ENCODE data around the gene CLEC4F.

DNA sequence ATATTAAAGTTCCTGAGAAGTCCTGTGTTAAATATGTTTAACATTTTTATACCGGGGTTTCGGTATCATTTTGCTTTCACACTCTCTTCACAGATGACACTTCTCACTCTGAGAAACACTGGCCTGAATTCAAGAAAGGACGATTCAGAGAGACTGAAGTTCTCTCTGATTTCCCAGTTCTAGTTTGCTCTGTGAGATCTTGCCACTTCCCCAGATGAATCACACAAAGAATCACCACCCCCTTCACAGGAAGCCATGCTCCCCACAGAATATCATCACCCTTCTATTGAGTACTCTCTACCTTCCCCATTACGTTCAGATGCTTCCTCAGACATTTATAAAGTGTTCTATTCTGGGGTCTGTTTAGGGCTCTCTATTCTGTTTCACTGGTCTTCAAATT is 31.3 kb upstream of the CLEC4F start:
- TF ChIP-seq, protein P1, sequence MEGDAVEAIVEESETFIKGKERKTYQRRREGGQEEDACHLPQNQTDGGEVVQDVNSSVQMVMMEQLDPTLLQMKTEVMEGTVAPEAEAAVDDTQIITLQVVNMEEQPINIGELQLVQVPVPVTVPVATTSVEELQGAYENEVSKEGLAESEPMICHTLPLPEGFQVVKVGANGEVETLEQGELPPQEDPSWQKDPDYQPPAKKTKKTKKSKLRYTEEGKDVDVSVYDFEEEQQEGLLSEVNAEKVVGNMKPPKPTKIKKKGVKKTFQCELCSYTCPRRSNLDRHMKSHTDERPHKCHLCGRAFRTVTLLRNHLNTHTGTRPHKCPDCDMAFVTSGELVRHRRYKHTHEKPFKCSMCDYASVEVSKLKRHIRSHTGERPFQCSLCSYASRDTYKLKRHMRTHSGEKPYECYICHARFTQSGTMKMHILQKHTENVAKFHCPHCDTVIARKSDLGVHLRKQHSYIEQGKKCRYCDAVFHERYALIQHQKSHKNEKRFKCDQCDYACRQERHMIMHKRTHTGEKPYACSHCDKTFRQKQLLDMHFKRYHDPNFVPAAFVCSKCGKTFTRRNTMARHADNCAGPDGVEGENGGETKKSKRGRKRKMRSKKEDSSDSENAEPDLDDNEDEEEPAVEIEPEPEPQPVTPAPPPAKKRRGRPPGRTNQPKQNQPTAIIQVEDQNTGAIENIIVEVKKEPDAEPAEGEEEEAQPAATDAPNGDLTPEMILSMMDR (optimal IDR thresholded peaks at IDR 0.05 in 1 of 3, IDR thresholded peaks at IDR 0.05 in 1 of 3, conservative IDR thresholded peaks at IDR 0.05 in 1 of 3; ENCODE audit: extremely low read depth in 1 of 3, insufficient read depth in 2 of 3, low read length in 3 of 3) = no peak
- no peak for TF ChIP-seq EZH2 (IDR thresholded peaks at IDR 0.05; ENCODE audit: low read length)
